Duodenal mucosa (tissue), 2 donors: ENCODE data around the gene SCN5A.

Experiments used
- H3K27ac ChIP-seq: one replicate; pipeline ENCODE4 v1.7.0; 2013; ENCODE audit warnings: low read depth, low read length
- H3K27me3 ChIP-seq, 2 donors: one replicate each; pipeline ENCODE4 v1.7.0; 2013; ENCODE audit warnings: low read length in 2 of 2, control low read depth in 1 of 2; ENCODE audit not compliant: insufficient read depth in 2 of 2, control insufficient read depth in 1 of 2
- H3K36me3 ChIP-seq, 2 donors: one replicate each; pipeline ENCODE4 v1.7.0; 2013; ENCODE audit warnings: low read length in 2 of 2, control low read depth in 1 of 2; ENCODE audit not compliant: insufficient read depth in 2 of 2, control insufficient read depth in 1 of 2
- H3K4me1 ChIP-seq, 2 donors: one replicate each; pipeline ENCODE4 v1.7.0; 2013; ENCODE audit warnings: low read length in 2 of 2, control low read depth in 1 of 2; ENCODE audit not compliant: insufficient read depth in 2 of 2, control insufficient read depth in 1 of 2
- H3K4me3 ChIP-seq, 2 donors: one replicate each; pipeline ENCODE4 v1.7.0; 2013; ENCODE audit warnings: low read length in 2 of 2, low read depth in 1 of 2
- H3K9ac ChIP-seq, 2 donors: one replicate each; pipeline ENCODE4 v1.7.0; 2013; ENCODE audit warnings: low read length in 2 of 2, low read depth in 1 of 2
- H3K9me3 ChIP-seq, 2 donors: one replicate each; pipeline ENCODE4 v1.7.0; 2013; ENCODE audit warnings: low read length in 2 of 2, control low read depth in 1 of 2; ENCODE audit not compliant: control insufficient read depth in 1 of 2

The SCN5A gene

GRCh38 chr3:38532529-38532928 lies 117.0 kb downstream of the SCN5A start:
- H3K36me3 ChIP-seq: peaks cover 0 to 10% of the 10 kb centered on the region in 2 donors
- no peaks in the 10 kb centered on the region for H3K27me3 ChIP-seq
- H3K9me3 ChIP-seq: no peaks in the 10 kb centered on the region
- H3K4me1 ChIP-seq: no peaks in the 10 kb centered on the region
- no peak overlapping the region for H3K27ac ChIP-seq
- no peak overlapping the region for H3K9ac ChIP-seq
- no peak overlapping the region for H3K4me3 ChIP-seq

- H3K4me3 ChIP-seq: no peak overlapping the region
- peaks cover 4 to 27% of the 10 kb centered on the region in 2 donors for H3K36me3 ChIP-seq
- H3K27me3 ChIP-seq: no peaks in the 10 kb centered on the region
- no peak overlapping the region for H3K9ac ChIP-seq
- H3K4me1 ChIP-seq: no peaks in the 10 kb centered on the region
- no peak overlapping the region for H3K27ac ChIP-seq
- no peaks in the 10 kb centered on the region for H3K9me3 ChIP-seq
Observed at GRCh38 chr3:38528457-38528856, 121.0 kb downstream of the SCN5A start.

- Histone ChIP-seq H3K9me3 (no peaks in the 10 kb centered on the region), H3K27ac (no peak overlapping the region), H3K9ac (no peak overlapping the region), H3K36me3 (peaks cover 4 to 27% of the 10 kb centered on the region in 2 donors), H3K27me3 (no peaks in the 10 kb centered on the region), H3K4me3 (no peak overlapping the region), H3K4me1 (no peaks in the 10 kb centered on the region)
Observed at GRCh38 chr3:38526792-38527191, 122.7 kb downstream of the SCN5A start.

GRCh38 chr3:38524141-38524739 lies 125.2 kb downstream of the SCN5A start:
- no peaks in the 10 kb centered on the region for H3K27me3 ChIP-seq
- H3K36me3 ChIP-seq: peaks cover 4 to 24% of the 10 kb centered on the region in 2 donors
- H3K9me3 ChIP-seq: no peaks in the 10 kb centered on the region
- H3K4me3 ChIP-seq: no peak overlapping the region
- no peak overlapping the region for H3K9ac ChIP-seq
- H3K27ac ChIP-seq: no peak overlapping the region
- H3K4me1 ChIP-seq: no peaks in the 10 kb centered on the region

GRCh38 chr3:38522002-38522401 lies 127.5 kb downstream of the SCN5A start:
- no peaks in the 10 kb centered on the region for H3K9me3 ChIP-seq
- H3K9ac ChIP-seq: no peak overlapping the region
- no peak overlapping the region for H3K4me3 ChIP-seq
- no peak overlapping the region for H3K27ac ChIP-seq
- peaks cover 4 to 17% of the 10 kb centered on the region in 2 donors for H3K36me3 ChIP-seq
- H3K27me3 ChIP-seq: no peaks in the 10 kb centered on the region
- H3K4me1 ChIP-seq: no peaks in the 10 kb centered on the region

GRCh38 chr3:38521391-38521987 lies 128.0 kb downstream of the SCN5A start:
- H3K36me3 ChIP-seq: peaks cover 4 to 17% of the 10 kb centered on the region in 2 donors
- H3K27ac ChIP-seq: no peak overlapping the region

GRCh38 chr3:38519651-38520050 lies 129.8 kb downstream of the SCN5A start:
- H3K27me3 ChIP-seq: no peaks in the 10 kb centered on the region
- no peak overlapping the region for H3K27ac ChIP-seq
- H3K9me3 ChIP-seq: no peaks in the 10 kb centered on the region
- peaks cover 2 to 14% of the 10 kb centered on the region in 2 donors for H3K36me3 ChIP-seq
- no peaks in the 10 kb centered on the region for H3K4me1 ChIP-seq
- H3K4me3 ChIP-seq: no peak overlapping the region
- H3K9ac ChIP-seq: no peak overlapping the region

More at GRCh38 chr3:38521391-38521987, 128.0 kb downstream of the SCN5A start:
- H3K9me3 ChIP-seq: no peaks in the 10 kb centered on the region
- no peak overlapping the region for H3K9ac ChIP-seq
- H3K27me3 ChIP-seq: no peaks in the 10 kb centered on the region
- H3K4me3 ChIP-seq: no peak overlapping the region
- no peaks in the 10 kb centered on the region for H3K4me1 ChIP-seq

- H3K4me3 ChIP-seq: no peak overlapping the region
- H3K9ac ChIP-seq: no peak overlapping the region
- H3K9me3 ChIP-seq: no peaks in the 10 kb centered on the region
- no peaks in the 10 kb centered on the region for H3K27me3 ChIP-seq
- H3K27ac ChIP-seq: no peak overlapping the region
- H3K4me1 ChIP-seq: no peaks in the 10 kb centered on the region
- H3K36me3 ChIP-seq: peaks cover 0 to 10% of the 10 kb centered on the region in 2 donors
Observed at GRCh38 chr3:38519000-38519399, 130.5 kb downstream of the SCN5A start.

- no peaks in the 10 kb centered on the region for H3K27me3 ChIP-seq
- H3K4me3 ChIP-seq: no peak overlapping the region
- no peak overlapping the region for H3K27ac ChIP-seq
- no peak overlapping the region for H3K9ac ChIP-seq
- H3K36me3 ChIP-seq: peaks cover 3 to 11% of the 10 kb centered on the region in 2 donors
- H3K9me3 ChIP-seq: no peaks in the 10 kb centered on the region
- no peaks in the 10 kb centered on the region for H3K4me1 ChIP-seq
Observed at GRCh38 chr3:38516669-38517068, 132.8 kb downstream of the SCN5A start.

GRCh38 chr3:38515367-38515766 lies 134.1 kb downstream of the SCN5A start:
- Histone ChIP-seq H3K36me3 (peaks cover 3 to 11% of the 10 kb centered on the region in 2 donors), H3K9me3 (no peaks in the 10 kb centered on the region), H3K4me3 (no peak overlapping the region), H3K4me1 (no peaks in the 10 kb centered on the region), H3K9ac (no peak overlapping the region), H3K27me3 (no peaks in the 10 kb centered on the region), H3K27ac (no peak overlapping the region)
